ENCODE measurements around the gene NPAS3. TPM values are rescaled to one million over a fixed set of nuclear protein-coding genes. Genes with fewer than 3 reads are reported as not detected.

The NPAS3 gene
- total RNA-seq, 1 experiment from 2014 or later: not detected

DNA sequence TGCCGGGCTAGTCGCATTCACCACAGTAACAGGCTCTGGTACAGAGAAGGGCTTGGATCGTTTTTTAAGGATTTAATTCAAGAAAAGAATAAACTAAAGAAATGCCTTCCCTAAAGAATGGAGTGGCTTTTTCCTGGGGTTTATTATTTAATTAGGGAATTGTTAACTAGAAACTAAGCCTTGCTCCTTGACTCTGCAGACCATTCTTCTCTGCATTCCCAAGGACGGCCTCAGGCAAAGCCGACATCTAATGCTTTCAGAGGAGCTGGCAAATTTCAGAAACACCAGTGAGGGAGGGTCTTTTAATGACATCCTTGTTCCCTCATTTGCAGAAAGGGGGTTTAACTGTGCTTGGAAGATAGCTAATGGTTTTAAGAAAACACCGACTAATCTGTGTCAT is 838.2 kb downstream of the NPAS3 start:
- ChIA-PET POLR2A (no interaction called here), CTCF (no interaction called here), RAD21 (ENCODE audit: low non-redundant PET in 1 of 2, low total read pairs in 2 of 2, uncharacterized antibody in 2 of 2, unreplicated experiment in 2 of 2) (no interaction called here)
- peaks cover 37% of the 10 kb centered on the region for H3K27me3 ChIP-seq (ENCODE audit: insufficient read depth, low read length)
- H3K79me2 ChIP-seq (ENCODE audit: insufficient read depth, low read length): no peaks in the 10 kb centered on the region
- no peaks in the 10 kb centered on the region for H3K36me3 ChIP-seq (ENCODE audit: control insufficient read depth in 1 of 2, insufficient read depth in 2 of 2, low read length in 2 of 2)
- no peak overlapping the region for H3K9ac ChIP-seq (ENCODE audit: low read length)
- intact Hi-C loops (cut with micrococcal nuclease): no loop called here
- no peaks in the 10 kb centered on the region for H3K9me2 ChIP-seq (ENCODE audit: insufficient read depth)
- no peaks in the 10 kb centered on the region for H4K20me1 ChIP-seq (ENCODE audit: insufficient read depth)
- ATAC-seq (no peak), DNase-seq (ENCODE audit: low read depth, low spot score) (no peak)
- no peaks in the 10 kb centered on the region for H3K9me3 ChIP-seq (ENCODE audit: control insufficient read depth in 1 of 2, insufficient read depth in 1 of 2, low read depth in 1 of 2, low read length in 2 of 2)
- BruUV-seq (replicated peaks): no TSS peak
- H3K4me1 ChIP-seq (ENCODE audit: control insufficient read depth in 1 of 2, insufficient read depth in 2 of 2, low read length in 2 of 2): no peaks in the 10 kb centered on the region
- H3K4me2 ChIP-seq (ENCODE audit: low read length): no peak overlapping the region
- no peak overlapping the region for H3K27ac ChIP-seq (ENCODE audit: low read depth, low read length)
- TF ChIP-seq SIN3A (IDR thresholded peaks at IDR 0.05; ENCODE audit: low read depth) (no peak), EGR1 (IDR thresholded peaks at IDR 0.05; ENCODE audit: low read depth) (no peak), TCF7L2 (IDR thresholded peaks at IDR 0.05; ENCODE audit: borderline replicate concordance, extremely low read depth, insufficient read depth, insufficient read length) (no peak), EZH2 (IDR thresholded peaks at IDR 0.05) (no peak), ZNF274 (IDR thresholded peaks at IDR 0.05; ENCODE audit: low read depth, low read length) (no peak), POLR2A (IDR thresholded peaks at IDR 0.05; ENCODE audit: borderline replicate concordance, extremely low read depth, insufficient read depth, insufficient read length) (no peak), POLR2AphosphoS5 (IDR thresholded peaks at IDR 0.05; ENCODE audit: low read depth, low read length) (no peak)
- TF ChIP-seq, protein P1, sequence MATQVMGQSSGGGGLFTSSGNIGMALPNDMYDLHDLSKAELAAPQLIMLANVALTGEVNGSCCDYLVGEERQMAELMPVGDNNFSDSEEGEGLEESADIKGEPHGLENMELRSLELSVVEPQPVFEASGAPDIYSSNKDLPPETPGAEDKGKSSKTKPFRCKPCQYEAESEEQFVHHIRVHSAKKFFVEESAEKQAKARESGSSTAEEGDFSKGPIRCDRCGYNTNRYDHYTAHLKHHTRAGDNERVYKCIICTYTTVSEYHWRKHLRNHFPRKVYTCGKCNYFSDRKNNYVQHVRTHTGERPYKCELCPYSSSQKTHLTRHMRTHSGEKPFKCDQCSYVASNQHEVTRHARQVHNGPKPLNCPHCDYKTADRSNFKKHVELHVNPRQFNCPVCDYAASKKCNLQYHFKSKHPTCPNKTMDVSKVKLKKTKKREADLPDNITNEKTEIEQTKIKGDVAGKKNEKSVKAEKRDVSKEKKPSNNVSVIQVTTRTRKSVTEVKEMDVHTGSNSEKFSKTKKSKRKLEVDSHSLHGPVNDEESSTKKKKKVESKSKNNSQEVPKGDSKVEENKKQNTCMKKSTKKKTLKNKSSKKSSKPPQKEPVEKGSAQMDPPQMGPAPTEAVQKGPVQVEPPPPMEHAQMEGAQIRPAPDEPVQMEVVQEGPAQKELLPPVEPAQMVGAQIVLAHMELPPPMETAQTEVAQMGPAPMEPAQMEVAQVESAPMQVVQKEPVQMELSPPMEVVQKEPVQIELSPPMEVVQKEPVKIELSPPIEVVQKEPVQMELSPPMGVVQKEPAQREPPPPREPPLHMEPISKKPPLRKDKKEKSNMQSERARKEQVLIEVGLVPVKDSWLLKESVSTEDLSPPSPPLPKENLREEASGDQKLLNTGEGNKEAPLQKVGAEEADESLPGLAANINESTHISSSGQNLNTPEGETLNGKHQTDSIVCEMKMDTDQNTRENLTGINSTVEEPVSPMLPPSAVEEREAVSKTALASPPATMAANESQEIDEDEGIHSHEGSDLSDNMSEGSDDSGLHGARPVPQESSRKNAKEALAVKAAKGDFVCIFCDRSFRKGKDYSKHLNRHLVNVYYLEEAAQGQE (IDR thresholded peaks at IDR 0.05; ENCODE audit: low read depth): no peak
- TF ChIP-seq, protein P2, sequence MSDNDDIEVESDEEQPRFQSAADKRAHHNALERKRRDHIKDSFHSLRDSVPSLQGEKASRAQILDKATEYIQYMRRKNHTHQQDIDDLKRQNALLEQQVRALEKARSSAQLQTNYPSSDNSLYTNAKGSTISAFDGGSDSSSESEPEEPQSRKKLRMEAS (IDR thresholded peaks at IDR 0.05): no peak
- TF ChIP-seq, protein P3, sequence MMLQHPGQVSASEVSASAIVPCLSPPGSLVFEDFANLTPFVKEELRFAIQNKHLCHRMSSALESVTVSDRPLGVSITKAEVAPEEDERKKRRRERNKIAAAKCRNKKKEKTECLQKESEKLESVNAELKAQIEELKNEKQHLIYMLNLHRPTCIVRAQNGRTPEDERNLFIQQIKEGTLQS (IDR thresholded peaks at IDR 0.05): no peak
- TF ChIP-seq, protein P4, sequence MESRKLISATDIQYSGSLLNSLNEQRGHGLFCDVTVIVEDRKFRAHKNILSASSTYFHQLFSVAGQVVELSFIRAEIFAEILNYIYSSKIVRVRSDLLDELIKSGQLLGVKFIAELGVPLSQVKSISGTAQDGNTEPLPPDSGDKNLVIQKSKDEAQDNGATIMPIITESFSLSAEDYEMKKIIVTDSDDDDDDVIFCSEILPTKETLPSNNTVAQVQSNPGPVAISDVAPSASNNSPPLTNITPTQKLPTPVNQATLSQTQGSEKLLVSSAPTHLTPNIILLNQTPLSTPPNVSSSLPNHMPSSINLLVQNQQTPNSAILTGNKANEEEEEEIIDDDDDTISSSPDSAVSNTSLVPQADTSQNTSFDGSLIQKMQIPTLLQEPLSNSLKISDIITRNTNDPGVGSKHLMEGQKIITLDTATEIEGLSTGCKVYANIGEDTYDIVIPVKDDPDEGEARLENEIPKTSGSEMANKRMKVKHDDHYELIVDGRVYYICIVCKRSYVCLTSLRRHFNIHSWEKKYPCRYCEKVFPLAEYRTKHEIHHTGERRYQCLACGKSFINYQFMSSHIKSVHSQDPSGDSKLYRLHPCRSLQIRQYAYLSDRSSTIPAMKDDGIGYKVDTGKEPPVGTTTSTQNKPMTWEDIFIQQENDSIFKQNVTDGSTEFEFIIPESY (IDR thresholded peaks at IDR 0.05; ENCODE audit: extremely low read depth, insufficient replicate concordance, low read length): no peak
- H3K4me3 ChIP-seq (replicated peaks in 1 of 2; ENCODE audit: low read depth in 1 of 2, low read length in 2 of 2): no peak overlapping the region
- no peak overlapping the region for H2AFZ ChIP-seq (ENCODE audit: low read depth, low read length, poor library complexity, severe bottlenecking)
